Activated naive CD8-positive, alpha-beta T cell treated with anti-CD3 and anti-CD28 coated beads, Interleukin-2, amount 10 ng/mL, durations not matched to agents 7 days and 5 days (primary cell): ENCODE measurements around the gene FBXW4. TPM values are rescaled to one million over a fixed set of nuclear protein-coding genes. Genes with fewer than 3 reads are reported as not detected.

ENCODE experiments used
- ATAC-seq: fragments of 150-1000 bp; cut with Tn5 transposase; one replicate; pipeline ENCODE4 v1.10.0; 2021; ENCODE audit warnings: low read depth, moderate library complexity
- POLR2A ChIA-PET: fragments of 350-600 bp; sonication (Branson Sonifier 250); formaldehyde crosslinking; loops from one replicate; lab custom pipeline; 2021; ENCODE audit warnings: antibody characterized with exemption; lab: Charles Lee
- DNase-seq: peaks from one replicate; pipeline ENCODE4 v3.0.0; 2021
- H3K27ac Mint-ChIP-seq: one replicate; pipeline ENCODE4 v1.8.0; 2022; ENCODE audit warnings: mild to moderate bottlenecking, mixed read lengths
- H3K27me3 Mint-ChIP-seq: one replicate; pipeline ENCODE4 v1.8.0; 2022; ENCODE audit warnings: mild to moderate bottlenecking, moderate library complexity, mixed read lengths
- H3K36me3 Mint-ChIP-seq: one replicate; pipeline ENCODE4 v1.8.0; 2021; ENCODE audit warnings: mild to moderate bottlenecking, mixed read lengths
- H3K4me1 Mint-ChIP-seq: one replicate; pipeline ENCODE4 v1.8.0; 2021; ENCODE audit warnings: mixed read lengths
- H3K4me3 Mint-ChIP-seq: one replicate; pipeline ENCODE4 v1.8.0; 2022; ENCODE audit warnings: mild to moderate bottlenecking, moderate library complexity, mixed read lengths
- H3K9me3 Mint-ChIP-seq: one replicate; pipeline ENCODE4 v1.8.0; 2021; ENCODE audit warnings: mixed read lengths
- total RNA-seq, 2 experiments: library from RNA; stranded (reverse); gene quantifications; one replicate each; pipeline ENCODE4 v1.2.3, GENCODE V29; 2021

FBXW4 gene
- total RNA-seq, 2 experiments from 2014 or later = 58.9 to 65.7 TPM

DNA sequence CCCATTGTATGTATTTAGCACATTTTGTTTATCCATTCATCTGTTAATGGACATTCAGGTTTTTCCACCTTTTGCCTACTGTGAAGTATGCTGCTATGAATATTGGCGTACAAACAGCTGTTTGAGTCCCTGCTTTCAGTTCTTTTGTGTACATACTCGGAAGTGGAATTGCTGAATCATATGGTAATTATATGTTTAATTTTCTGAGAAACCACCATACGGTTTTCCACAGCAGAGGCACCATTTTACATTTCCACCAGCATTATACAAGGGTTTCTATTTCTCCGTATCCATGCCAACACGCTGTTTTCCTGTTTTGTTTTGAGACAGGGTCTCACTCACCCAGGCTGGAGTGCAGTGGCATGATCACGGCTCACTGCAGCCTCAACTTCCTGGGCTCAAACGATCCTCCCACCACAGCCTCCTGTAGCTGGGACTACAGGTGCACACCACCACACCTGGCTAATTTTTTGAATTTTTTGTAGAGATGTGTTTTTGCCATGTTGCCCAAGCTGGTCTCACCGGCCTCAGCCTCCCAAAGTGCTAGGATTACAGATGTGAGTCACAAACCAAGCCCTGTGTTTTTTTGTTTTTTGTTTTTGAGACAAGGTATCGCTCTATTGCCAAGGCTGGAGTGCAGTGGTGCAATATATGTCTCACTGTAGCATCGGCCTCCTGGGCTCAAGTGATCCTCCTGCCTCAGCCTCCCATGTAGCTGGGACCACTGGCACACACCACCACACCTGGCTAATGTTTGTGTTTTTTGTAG is 22.1 kb upstream of the FBXW4 start:
- no peak overlapping the region for H3K27ac Mint-ChIP-seq
- no peak for ATAC-seq
- POLR2A ChIA-PET = no interaction called here
- peaks cover 6% of the 10 kb centered on the region for H3K4me1 Mint-ChIP-seq
- no peak for DNase-seq
- no peak overlapping the region for H3K4me3 Mint-ChIP-seq
- H3K9me3 Mint-ChIP-seq = no peaks in the 10 kb centered on the region
- no peaks in the 10 kb centered on the region for H3K36me3 Mint-ChIP-seq
- peaks cover 37% of the 10 kb centered on the region for H3K27me3 Mint-ChIP-seq

GRCh38 chr10:101712997-101713396 is 18.0 kb upstream of the FBXW4 start:
- POLR2A ChIA-PET = no interaction called here
- Mint-ChIP-seq H3K4me3 (no peak overlapping the region), H3K9me3 (no peaks in the 10 kb centered on the region), H3K4me1 (peaks cover 18% of the 10 kb centered on the region), H3K27ac (no peak overlapping the region), H3K27me3 (peaks cover 36% of the 10 kb centered on the region), H3K36me3 (no peaks in the 10 kb centered on the region)
- ATAC-seq (no peak), DNase-seq (no peak)

DNA sequence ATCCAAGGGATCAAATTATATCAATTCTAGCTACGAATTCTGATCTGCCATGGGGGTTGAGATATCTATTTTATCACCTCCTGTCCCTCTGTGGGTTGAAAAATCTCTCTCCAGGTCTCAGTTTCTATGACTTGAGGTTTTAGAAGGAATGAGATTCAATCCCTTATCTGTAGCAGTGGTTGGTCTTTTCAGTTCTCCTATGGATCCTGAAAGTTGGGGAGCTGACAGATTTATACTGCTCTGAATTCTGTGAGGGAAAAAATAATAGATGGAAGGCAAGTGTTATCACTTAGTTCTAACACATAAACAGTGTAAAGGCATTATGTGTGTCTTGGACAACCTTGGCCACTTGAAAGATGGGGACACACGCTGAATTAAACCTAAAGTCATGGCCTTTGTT is 15.8 kb upstream of the FBXW4 start:
- POLR2A ChIA-PET = no interaction called here

DNA sequence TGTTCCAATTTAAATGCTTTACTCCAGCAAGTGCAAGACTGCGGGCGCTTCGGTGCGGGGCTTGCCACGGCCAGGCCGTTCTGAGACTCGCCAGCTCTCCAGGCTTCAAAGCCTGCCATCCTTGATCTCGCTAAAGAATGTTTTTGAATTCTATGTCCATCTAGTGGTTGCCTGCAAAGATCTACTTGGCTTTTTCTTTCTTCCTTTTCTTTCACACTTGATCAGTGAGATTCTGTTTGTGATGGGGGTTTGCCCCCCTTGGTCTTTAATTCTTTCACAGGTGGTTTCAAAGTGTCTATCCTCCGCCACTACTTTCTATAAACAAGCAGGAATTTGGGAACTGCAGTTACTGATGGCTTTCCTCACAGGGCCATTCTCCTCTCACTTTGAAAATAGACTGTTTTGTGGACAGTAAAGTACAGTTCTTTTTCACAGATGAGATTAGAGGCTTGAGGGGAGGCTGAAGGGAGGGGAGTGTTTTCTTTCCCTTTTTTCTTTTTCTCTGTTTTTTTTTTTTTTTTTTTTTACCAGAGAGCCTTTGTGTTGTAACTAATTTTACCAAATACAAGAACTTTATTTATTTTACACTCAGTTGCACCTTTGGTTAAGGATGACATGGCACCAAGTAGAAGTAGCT is 15.2 kb upstream of the FBXW4 start:
- POLR2A ChIA-PET = no interaction called here
- Mint-ChIP-seq H3K4me1 (peaks cover 17% of the 10 kb centered on the region), H3K27ac (no peak overlapping the region), H3K4me3 (no peak overlapping the region), H3K9me3 (no peaks in the 10 kb centered on the region), H3K36me3 (no peaks in the 10 kb centered on the region), H3K27me3 (peaks cover 54% of the 10 kb centered on the region)
- DNase-seq (no peak), ATAC-seq (no peak)

More for the DNA sequence above, 15.8 kb upstream of the FBXW4 start:
- Mint-ChIP-seq H3K27ac (no peak overlapping the region), H3K4me3 (no peak overlapping the region), H3K9me3 (no peaks in the 10 kb centered on the region), H3K27me3 (peaks cover 52% of the 10 kb centered on the region), H3K36me3 (no peaks in the 10 kb centered on the region), H3K4me1 (peaks cover 17% of the 10 kb centered on the region)
- no peak for ATAC-seq
- no peak for DNase-seq

DNA sequence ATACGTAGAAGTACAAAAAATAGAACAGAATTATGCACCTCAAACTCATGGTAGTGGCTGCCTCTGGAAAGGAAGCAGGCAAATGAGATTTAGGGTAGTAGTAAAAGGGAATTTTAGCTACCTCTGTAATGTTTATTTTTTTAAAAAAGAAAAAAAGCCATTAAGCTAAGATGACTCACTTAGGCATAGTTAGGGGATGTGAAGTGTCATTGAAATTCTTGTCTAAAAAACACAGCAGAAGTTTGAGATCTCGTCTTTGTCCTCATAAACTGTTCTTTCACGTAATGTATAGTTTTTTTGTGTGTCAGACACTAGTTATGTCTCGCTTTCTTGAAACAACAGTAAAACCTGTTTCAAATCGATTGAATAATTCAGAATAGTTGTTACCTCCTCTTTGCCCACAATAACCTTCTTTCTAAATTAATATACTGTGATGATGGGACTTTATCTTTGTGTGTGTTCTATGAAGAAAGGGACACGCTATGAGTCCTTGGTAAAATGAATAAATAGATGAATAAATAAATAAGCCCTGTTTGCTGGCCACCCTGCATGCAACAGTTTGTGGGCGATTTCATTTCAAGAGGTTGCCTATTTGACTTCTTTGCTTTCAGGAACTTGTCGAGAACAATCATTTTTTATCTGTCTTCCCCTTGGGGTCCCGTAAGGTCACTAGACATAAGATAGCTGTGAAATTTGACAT is 14.5 kb upstream of the FBXW4 start:
- H3K4me3 Mint-ChIP-seq = no peak overlapping the region
- DNase-seq = no peak
- H3K27me3 Mint-ChIP-seq = peaks cover 54% of the 10 kb centered on the region
- H3K27ac Mint-ChIP-seq = no peak overlapping the region
- H3K4me1 Mint-ChIP-seq = peaks cover 17% of the 10 kb centered on the region
- no peaks in the 10 kb centered on the region for H3K9me3 Mint-ChIP-seq
- POLR2A ChIA-PET = no interaction called here
- ATAC-seq = no peak
- H3K36me3 Mint-ChIP-seq = no peaks in the 10 kb centered on the region

DNA sequence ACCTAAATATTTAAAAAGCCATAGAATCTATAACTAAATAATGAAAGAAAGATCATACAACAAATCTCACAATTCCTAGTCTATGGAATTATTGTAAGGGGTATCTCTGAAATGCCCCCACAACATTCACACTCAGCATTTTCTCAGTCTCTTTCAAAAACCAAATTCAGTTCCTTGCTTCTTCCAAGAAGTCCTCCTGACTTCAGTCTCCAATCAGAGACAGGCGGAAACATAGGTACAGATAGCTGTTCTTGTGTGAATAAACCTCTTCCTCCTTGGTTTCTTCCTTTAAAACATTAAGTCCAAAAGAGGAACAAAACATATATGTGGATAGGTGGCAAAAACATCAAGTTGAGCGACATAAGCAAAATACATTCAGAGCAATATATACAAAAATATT is 13.9 kb upstream of the FBXW4 start:
- peaks cover 19% of the 10 kb centered on the region for H3K4me1 Mint-ChIP-seq
- H3K4me3 Mint-ChIP-seq = no peak overlapping the region
- H3K36me3 Mint-ChIP-seq = no peaks in the 10 kb centered on the region
- peaks cover 54% of the 10 kb centered on the region for H3K27me3 Mint-ChIP-seq
- POLR2A ChIA-PET = no interaction called here
- H3K27ac Mint-ChIP-seq = no peak overlapping the region
- ATAC-seq (no peak), DNase-seq (no peak)
- H3K9me3 Mint-ChIP-seq = no peaks in the 10 kb centered on the region

GRCh38 chr10:101708073-101708472 is 13.1 kb upstream of the FBXW4 start:
- POLR2A ChIA-PET = no interaction called here
- Mint-ChIP-seq H3K9me3 (no peaks in the 10 kb centered on the region), H3K4me1 (peaks cover 25% of the 10 kb centered on the region), H3K4me3 (no peak overlapping the region), H3K36me3 (no peaks in the 10 kb centered on the region), H3K27ac (no peak overlapping the region), H3K27me3 (peaks cover 58% of the 10 kb centered on the region)
- no peak for DNase-seq
- ATAC-seq = peak; percentile 65

- H3K4me1 Mint-ChIP-seq = peaks cover 28% of the 10 kb centered on the region
- H3K4me3 Mint-ChIP-seq = no peak overlapping the region
- no peak overlapping the region for H3K27ac Mint-ChIP-seq
- ATAC-seq = no peak
- H3K27me3 Mint-ChIP-seq = peaks cover 43% of the 10 kb centered on the region
- no peaks in the 10 kb centered on the region for H3K9me3 Mint-ChIP-seq
- DNase-seq = no peak
- H3K36me3 Mint-ChIP-seq = peaks cover 2% of the 10 kb centered on the region
- POLR2A ChIA-PET = interaction anchor here (1.2 kb wide), 1 partner anchor 10 kb away, joined by 5 read pairs; no protein-coding TSS in a partner anchor
These were observed 9.4 kb upstream of the FBXW4 start for GRCh38 chr10:101704331-101704730.

- H3K9me3 Mint-ChIP-seq = no peaks in the 10 kb centered on the region
- no peak overlapping the region for H3K27ac Mint-ChIP-seq
- H3K4me1 Mint-ChIP-seq = peaks cover 13% of the 10 kb centered on the region
- H3K27me3 Mint-ChIP-seq = no peaks in the 10 kb centered on the region
- POLR2A ChIA-PET = no interaction called here
- H3K36me3 Mint-ChIP-seq = peaks cover 8% of the 10 kb centered on the region
- ATAC-seq (no peak), DNase-seq (no peak)
- no peak overlapping the region for H3K4me3 Mint-ChIP-seq
These were observed 1.7 kb upstream of the FBXW4 start for GRCh38 chr10:101696632-101697031.

DNA sequence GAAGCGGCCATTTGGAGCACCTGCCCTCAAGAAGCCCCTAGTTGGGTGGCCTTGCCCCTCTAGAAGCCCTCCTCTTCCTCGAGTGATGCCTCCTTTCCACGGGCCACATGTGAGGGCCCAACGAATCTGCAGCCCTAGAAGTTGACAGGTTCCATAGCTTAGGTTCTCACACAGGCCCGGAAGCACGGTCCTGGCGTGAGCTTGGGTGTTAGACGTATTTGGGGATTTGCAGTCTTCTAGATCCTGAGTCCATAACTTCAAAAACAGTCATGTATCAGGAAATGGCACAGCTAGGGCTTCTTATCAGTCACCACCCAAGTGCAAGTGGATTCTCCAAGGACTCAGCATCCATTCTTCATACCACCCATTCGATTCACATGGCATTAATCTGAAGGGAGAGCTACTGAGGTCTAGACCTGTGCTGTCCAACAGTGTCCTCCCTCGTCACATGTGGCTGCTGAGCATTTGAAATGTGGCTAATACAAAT is 477 bp upstream of the FBXW4 start:
- H3K27ac Mint-ChIP-seq = peak overlapping the region; percentile 81
- no peaks in the 10 kb centered on the region for H3K9me3 Mint-ChIP-seq
- H3K36me3 Mint-ChIP-seq = peaks cover 8% of the 10 kb centered on the region
- no peaks in the 10 kb centered on the region for H3K27me3 Mint-ChIP-seq
- POLR2A ChIA-PET = no interaction called here
- no peak for DNase-seq
- no peak for ATAC-seq
- peak overlapping the region; percentile 77 for H3K4me3 Mint-ChIP-seq
- peaks cover 18% of the 10 kb centered on the region for H3K4me1 Mint-ChIP-seq

GRCh38 chr10:101693978-101694673 is 844 bp downstream of the FBXW4 start:
- ATAC-seq = peak; percentile 82
- peaks cover 21% of the 10 kb centered on the region for H3K4me1 Mint-ChIP-seq

DNA sequence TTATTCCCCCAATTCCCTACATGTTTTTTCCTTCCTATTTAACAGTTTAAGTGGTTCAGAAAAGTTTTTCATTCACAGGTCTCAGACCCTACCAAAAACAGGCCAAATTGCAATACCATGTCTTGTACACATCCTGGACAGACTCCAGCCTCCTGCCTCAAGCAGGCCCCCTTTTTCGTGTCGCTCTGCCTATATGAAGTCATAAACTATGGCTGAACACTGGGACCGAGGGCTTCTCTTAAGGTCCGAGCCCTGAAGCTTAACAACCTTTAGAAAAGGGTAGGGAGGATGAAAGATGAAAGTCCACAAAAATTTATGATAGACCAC is 1.4 kb downstream of the FBXW4 start:
- H3K27me3 Mint-ChIP-seq = no peaks in the 10 kb centered on the region
- ATAC-seq (peak; percentile 16), DNase-seq (no peak)
- H3K4me3 Mint-ChIP-seq = peak overlapping the region; percentile 98
- H3K36me3 Mint-ChIP-seq = peaks cover 15% of the 10 kb centered on the region
- H3K4me1 Mint-ChIP-seq = peaks cover 21% of the 10 kb centered on the region
- no peaks in the 10 kb centered on the region for H3K9me3 Mint-ChIP-seq
- peak overlapping the region; percentile 99 for H3K27ac Mint-ChIP-seq
- POLR2A ChIA-PET = interaction anchor here (0.7 to 1.4 kb wide), 2 partner anchors 11 to 124 kb away, joined by 4 to 5 read pairs; partner anchors contain the start of gene OGA

More at GRCh38 chr10:101693978-101694673, 844 bp downstream of the FBXW4 start:
- Mint-ChIP-seq H3K27me3 (no peaks in the 10 kb centered on the region), H3K36me3 (peaks cover 11% of the 10 kb centered on the region), H3K9me3 (no peaks in the 10 kb centered on the region), H3K4me3 (peak overlapping the region; percentile 98), H3K27ac (peak overlapping the region; percentile 99)
- POLR2A ChIA-PET = interaction anchor here (0.5 to 1.4 kb wide), 3 partner anchors 10 to 595 kb away, joined by 3 to 5 read pairs (median 4); partner anchors contain the start of gene OGA
- peak; percentile 86 for DNase-seq

DNA sequence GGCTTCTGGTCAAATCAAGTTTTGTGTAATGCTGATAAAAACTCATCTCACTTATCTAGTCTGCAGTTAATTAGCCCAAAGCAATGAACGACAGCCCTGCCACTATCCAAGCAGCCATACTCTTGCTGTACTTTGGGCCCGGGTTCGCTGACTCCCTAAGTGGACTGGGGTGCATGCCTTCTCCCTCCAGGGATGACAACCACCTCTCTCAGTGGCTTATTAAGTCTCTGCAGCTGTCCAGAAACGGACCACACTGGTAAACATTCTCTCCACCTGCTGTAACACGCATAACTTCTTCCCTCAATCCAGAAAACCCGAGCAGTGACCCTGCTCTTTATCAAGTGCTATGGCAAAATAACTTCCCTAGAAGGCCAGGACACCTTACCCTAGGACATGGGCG is 3.9 kb downstream of the FBXW4 start:
- ATAC-seq (no peak), DNase-seq (no peak)
- H3K36me3 Mint-ChIP-seq = peaks cover 30% of the 10 kb centered on the region
- H3K27me3 Mint-ChIP-seq = no peaks in the 10 kb centered on the region
- no peaks in the 10 kb centered on the region for H3K9me3 Mint-ChIP-seq
- H3K27ac Mint-ChIP-seq = no peak overlapping the region
- H3K4me3 Mint-ChIP-seq = no peak overlapping the region
- POLR2A ChIA-PET = no interaction called here
- peaks cover 31% of the 10 kb centered on the region for H3K4me1 Mint-ChIP-seq
